Ovary (tissue), 9 donors: Measurements from ENCODE around the gene LIM2. TPM values are rescaled to one million over a fixed set of nuclear protein-coding genes. Genes with fewer than 3 reads are reported as not detected.

Experiments used
- DNase-seq, 5 donors: peaks; one replicate each; pipeline ENCODE4 v3.0.0-alpha.2; 2019 to 2020
- H3K27ac ChIP-seq, 2 donors: fragments of 200-600 bp; one replicate each; pipeline versions ENCODE4 v1.5.1 to v1.8.0; 2019 to 2022
- H3K27me3 ChIP-seq: fragments of 200-600 bp; one replicate; pipeline ENCODE4 v1.8.0; 2022
- H3K36me3 ChIP-seq: fragments of 200-600 bp; sonication (generic); one replicate; pipeline ENCODE4 v1.5.1; 2019
- H3K4me1 ChIP-seq: one replicate; pipeline ENCODE4 v1.8.1; 2013; ENCODE audit warnings: mild to moderate bottlenecking, moderate library complexity; ENCODE audit not compliant: insufficient read depth
- H3K4me3 ChIP-seq: fragments of 200-600 bp; sonication (generic); one replicate; pipeline ENCODE4 v1.5.1; 2017
- H3K9me3 ChIP-seq, 2 donors: fragments of 200-600 bp in 1 of 2; sonication (generic) in 1 of 2; one replicate each; pipeline versions ENCODE4 v1.5.1 to v1.8.1; 2013 to 2019; ENCODE audit warnings: mild to moderate bottlenecking in 1 of 2, moderate library complexity in 1 of 2
- CTCF ChIP-seq, 3 donors: fragments of 450-650 bp in 2 of 3; fragments of 200-600 bp in 1 of 3; IDR thresholded peaks; one replicate each; pipeline versions ENCODE4 v1.5.1 to v1.8.0; 2016 to 2022; ENCODE audit warnings: antibody characterized with exemption in 3 of 3, mild to moderate bottlenecking in 1 of 3
- EP300 ChIP-seq: sonication (generic); formaldehyde crosslinking; IDR thresholded peaks from one replicate; pipeline ENCODE4 v1.6.1; 2017; ENCODE audit warnings: antibody characterized with exemption
- POLR2A ChIP-seq: fragments of 450-650 bp; IDR thresholded peaks from one replicate; pipeline ENCODE4 v1.6.1; 2017; ENCODE audit warnings: antibody characterized with exemption, mild to moderate bottlenecking, moderate library complexity
- WGBS, 3 donors: extraction: QIAGEN DNeasy Blood & Tissue Kit in 1 of 3; methylation state at CpG; one replicate each; pipeline versions ENCODE4 v1.1.5 to v1.1.7; 2013 to 2017; 5-methylcytosine and 5-hydroxymethylcytosine counted together
- intact Hi-C, 4 donors: fragments of 100-400 bp; cut with DNase I; formaldehyde crosslinking; loops; one replicate each; pipeline versions ENCODE4 v1.11.0 to v1.15.1; 2022 to 2023
- polyA plus RNA-seq, 2 donors: library from polyadenylated mRNA; stranded (reverse); fragments of 200-250 nt in 1 of 2; fragments of 350-450 nt in 1 of 2; fragmentation: Illumina TruSeq in 1 of 2; extraction: RNeasy Lipid Tissue Mini Kit (QIAGEN cat#74804) in 1 of 2; gene quantifications; one replicate each; pipeline ENCODE4 v1.2.3, GENCODE V29; 2013 to 2014
- total RNA-seq, 7 donors: library from RNA; depleted of rRNA in 2 of 7; stranded (reverse); fragments of >200 nt in 2 of 7; fragmentation: NEBNext Ultra II Directional in 3 of 7; extraction: Animal tissue kit (Norgen Biotek cat#: 25700) in 3 of 7; gene quantifications; one replicate each; pipeline versions ENCODE4 v1.1.0 to v1.2.4, GENCODE V29; 2016 to 2023
- donor health status: DM: no; HTN: no; CAD: no; lungs with moderate emphysema.
- donor health status: DM: no; HTN: no; CAD: no.
- donor health status: Bipolar disorder and iron deficiency.
- donor health status: DM: yes; HTN: yes; CAD: no.
- donor health status: DM: no; HTN: no; CAD: no.
- donor health status: DM: yes; HTN: yes; CAD: no.

The LIM2 gene
- total and polyA plus RNA-seq, 9 donors: not detected

DNA sequence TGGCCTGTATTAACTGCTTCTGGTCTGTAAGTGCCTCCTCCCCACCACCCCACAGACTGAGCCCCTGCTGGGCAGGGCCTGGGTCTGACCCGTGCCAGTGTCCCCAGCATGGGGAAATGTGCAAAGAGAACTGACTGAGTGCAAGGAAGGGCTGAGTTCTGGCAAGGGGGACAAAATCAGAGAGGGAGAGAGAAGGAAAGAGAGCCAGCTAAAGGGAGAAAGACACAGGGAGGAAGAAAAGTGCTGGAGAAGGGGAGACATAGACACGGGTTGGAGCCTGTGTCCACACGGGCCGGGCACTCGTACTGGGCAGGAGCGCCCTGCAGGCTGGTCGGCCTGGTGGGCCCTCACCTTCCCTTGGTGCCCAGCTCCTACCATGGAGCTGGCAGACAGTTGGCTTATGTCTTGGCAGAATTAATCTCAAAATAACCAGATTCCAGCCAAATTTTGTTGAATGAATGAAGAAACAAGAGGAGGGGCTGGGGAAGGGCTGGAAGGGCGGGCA, 16.5 kb downstream of the LIM2 start:
- no peaks in the 10 kb centered on the region for H3K9me3 ChIP-seq
- WGBS, 3 donors: 62 to 72% (median 66%) methylated on average over 8 of the region's 8 CpGs
- intact Hi-C loops: no loop called here
- DNase-seq: no peak
- H3K4me1 ChIP-seq: peaks cover 4% of the 10 kb centered on the region
- no peak overlapping the region for H3K27ac ChIP-seq
- no peaks in the 10 kb centered on the region for H3K27me3 ChIP-seq
- H3K36me3 ChIP-seq: no peaks in the 10 kb centered on the region
- no peak overlapping the region for H3K4me3 ChIP-seq
- TF ChIP-seq POLR2A (no peak), CTCF (IDR thresholded peaks at IDR 0.05) (no peak), EP300 (no peak)

- no peaks in the 10 kb centered on the region for H3K9me3 ChIP-seq
- no peak overlapping the region for H3K4me3 ChIP-seq
- no peaks in the 10 kb centered on the region for H3K36me3 ChIP-seq
- intact Hi-C loops: no loop called here
- no peaks in the 10 kb centered on the region for H3K27me3 ChIP-seq
- no peak for TF ChIP-seq EP300
- TF ChIP-seq POLR2A: no peak
- TF ChIP-seq CTCF (IDR thresholded peaks at IDR 0.05): no peak
- no peak for DNase-seq
- no peak overlapping the region for H3K27ac ChIP-seq
- peaks cover 7% of the 10 kb centered on the region for H3K4me1 ChIP-seq
- WGBS, 3 donors: 53 to 54% (median 53%) methylated on average over 4 of the region's 4 CpGs
Observed at GRCh38 chr19:51370230-51370629, 17.5 kb downstream of the LIM2 start.

DNA sequence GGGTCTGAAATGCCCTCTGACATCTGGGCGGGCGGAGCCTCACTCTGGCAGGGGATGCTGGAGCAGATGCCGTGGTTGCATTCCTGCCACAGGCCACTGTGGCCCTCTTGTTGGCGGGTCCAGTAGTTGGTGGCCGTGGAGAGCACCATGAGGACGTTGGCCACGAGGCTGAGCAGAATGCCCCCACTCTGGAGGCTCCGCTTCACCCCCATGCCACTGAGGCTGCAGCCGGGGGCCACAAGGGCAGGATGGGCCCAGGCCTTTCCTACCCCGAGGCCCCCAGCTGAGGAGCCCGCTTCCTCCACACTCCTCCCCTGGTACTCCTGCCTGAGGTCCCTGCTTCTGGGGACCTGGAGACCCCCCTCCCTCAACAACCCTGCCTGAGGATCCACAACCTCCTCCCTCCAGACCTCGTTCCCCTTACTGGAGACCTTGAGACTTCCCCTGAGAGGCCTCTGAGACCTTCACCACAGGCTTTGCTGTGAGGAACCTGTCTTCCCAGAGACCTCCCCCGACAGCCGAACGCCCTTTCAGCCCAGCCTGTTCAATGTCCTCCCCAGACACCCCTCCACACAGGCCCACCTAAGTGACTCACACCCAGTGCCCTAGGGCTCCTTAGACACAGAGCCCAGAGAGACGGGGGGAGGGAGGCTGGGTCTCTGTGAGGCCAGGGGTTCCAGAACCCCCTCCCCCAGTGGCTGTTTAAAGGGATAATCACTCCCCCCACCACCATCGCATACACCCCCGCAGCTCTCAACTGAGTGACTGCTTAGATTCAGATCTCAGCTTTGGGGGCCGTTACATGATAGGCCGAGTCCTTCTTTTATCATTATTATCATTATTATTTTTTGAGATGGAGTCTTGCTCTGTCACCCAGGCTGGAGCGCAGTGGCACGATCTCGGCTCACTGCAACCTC, 19.1 kb downstream of the LIM2 start, which contains the start of gene CLDND2:
Gene CLDND2 (minus strand): TSS at position 638 of the 917 bp plus-strand sequence. CDS start 426 bp downstream, at position 212.
- Histone ChIP-seq H3K27ac (peak within 1 kb of the TSS; percentile 41 to 51), H3K27me3 (no peaks in the 10 kb centered on the region), H3K4me3 (peak within 1 kb of the TSS; percentile 95), H3K4me1 (peaks cover 7% of the 10 kb centered on the region), H3K36me3 (no peaks in the 10 kb centered on the region), H3K9me3 (no peaks in the 10 kb centered on the region)
- peak in 4 of 5 donors; percentile 29 to 48 (median 42) for DNase-seq
- TF ChIP-seq EP300 (no peak), POLR2A (no peak), CTCF (IDR thresholded peaks at IDR 0.05) (no peak)
- intact Hi-C loops: loop anchor here in 1 of 4 donors (10.0 kb wide), 1 partner anchor 336 kb away; no protein-coding TSS in a partner anchor
- WGBS, 3 donors: 46 to 52% (median 47%) methylated on average over 21 to 23 of the region's 23 CpGs

DNA sequence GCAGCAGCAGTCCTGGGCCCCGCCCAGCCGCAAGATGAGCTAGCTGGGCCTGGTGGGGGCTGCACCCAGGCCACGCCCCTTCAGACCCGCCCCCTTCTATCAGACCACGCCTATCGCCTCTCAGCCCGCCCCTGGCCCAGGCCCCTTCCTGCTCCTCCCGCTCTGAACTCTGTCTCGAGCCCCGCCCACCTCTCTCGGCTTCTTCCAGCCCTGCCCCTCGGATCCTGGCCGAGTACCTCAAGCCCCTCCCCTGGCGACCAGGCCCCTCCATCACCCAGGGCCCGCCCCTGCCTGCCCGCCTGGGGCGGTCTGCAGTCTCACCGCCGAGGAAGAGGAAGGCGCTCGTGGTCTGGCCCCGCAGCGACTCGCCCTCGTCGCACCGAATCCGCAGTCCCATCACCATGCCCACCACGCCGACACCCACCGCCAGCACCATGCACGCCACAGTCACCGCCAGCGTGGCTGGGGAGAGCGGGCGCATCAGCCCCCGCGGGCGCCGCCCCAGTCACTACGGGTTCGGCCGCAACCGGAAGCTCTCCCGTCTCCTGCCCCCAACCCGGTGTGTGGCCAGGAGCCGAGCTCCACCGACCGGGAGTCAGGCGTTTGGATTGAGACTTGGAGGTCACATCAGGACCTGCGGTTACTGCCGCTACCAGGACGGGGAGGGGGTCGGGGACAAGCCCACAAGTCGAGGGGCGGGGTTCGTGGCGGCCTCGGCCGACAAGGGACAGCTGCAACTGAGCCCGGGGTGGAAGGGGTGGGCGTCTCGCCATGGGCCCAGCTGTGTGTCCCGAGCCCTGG, 20.0 kb downstream of the LIM2 start:
- WGBS, 3 donors: 1% methylated on average over 62 to 64 of the region's 64 CpGs
- H3K27me3 ChIP-seq: no peaks in the 10 kb centered on the region
- peak overlapping the region; percentile 95 for H3K4me3 ChIP-seq
- peaks cover 7% of the 10 kb centered on the region for H3K4me1 ChIP-seq
- peak overlapping the region; percentile 74 to 80 for H3K27ac ChIP-seq
- no peaks in the 10 kb centered on the region for H3K36me3 ChIP-seq
- TF ChIP-seq EP300 (no peak), POLR2A (no peak), CTCF (IDR thresholded peaks at IDR 0.05) (no peak)
- peak; percentile 99 to 100 (median 100) for DNase-seq
- H3K9me3 ChIP-seq: no peaks in the 10 kb centered on the region
- intact Hi-C loops: loop anchor here in 1 of 4 donors (2.0 to 10.0 kb wide), 2 partner anchors 27 to 337 kb away; no protein-coding TSS in a partner anchor
